ENCODE data around the gene CERS1.

Gene CERS1

GRCh38 chr19:18855647-18856384 lies 40.1 kb downstream of the CERS1 start:
- no peak for DNase-seq

GRCh38 chr19:18854982-18855381 lies 41.0 kb downstream of the CERS1 start:
- DNase-seq = no peak

- DNase-seq = no peak
Observed at GRCh38 chr19:18853755-18854427, 42.1 kb downstream of the CERS1 start.

GRCh38 chr19:18852648-18853047 lies 43.3 kb downstream of the CERS1 start:
- DNase-seq = no peak

GRCh38 chr19:18851673-18852325 lies 44.2 kb downstream of the CERS1 start:
- no peak for DNase-seq

GRCh38 chr19:18850471-18851375 lies 45.2 kb downstream of the CERS1 start:
- no peak for DNase-seq

GRCh38 chr19:18849838-18850400 lies 46.0 kb downstream of the CERS1 start:
- no peak for DNase-seq

GRCh38 chr19:18848878-18849661 lies 46.9 kb downstream of the CERS1 start:
- peak in 1 of 2 donors; percentile 44 for DNase-seq

GRCh38 chr19:18847549-18848463 lies 48.2 kb downstream of the CERS1 start:
- no peak for DNase-seq

GRCh38 chr19:18846862-18847548 lies 49.0 kb downstream of the CERS1 start:
- DNase-seq = peak; percentile 68 to 73

- DNase-seq = no peak
Observed at GRCh38 chr19:18845961-18846360, 50.0 kb downstream of the CERS1 start.

GRCh38 chr19:18844806-18845329 lies 51.1 kb downstream of the CERS1 start:
- no peak for DNase-seq

GRCh38 chr19:18843960-18844359 lies 52.0 kb downstream of the CERS1 start:
- no peak for DNase-seq

GRCh38 chr19:18842166-18842565 lies 53.8 kb downstream of the CERS1 start:
- no peak for DNase-seq

- DNase-seq = no peak
Observed at GRCh38 chr19:18841400-18841799, 54.6 kb downstream of the CERS1 start.

- no peak for DNase-seq
Observed at GRCh38 chr19:18840288-18841267, 55.4 kb downstream of the CERS1 start.

- no peak for DNase-seq
Observed at GRCh38 chr19:18839465-18840287, 56.3 kb downstream of the CERS1 start.

GRCh38 chr19:18834644-18834984 lies 61.3 kb downstream of the CERS1 start:
- DNase-seq = no peak
